Stimulated activated memory B cell treated with anti-CD40 and anti-IgM and Interleukin-4, amounts not matched to agents 10 μg/mL and 1 μg/mL and 100 μg/mL, for 72 hours (primary cell): ENCODE results near the gene LCOR.
"Not testable (repeated sequence)": the region's sequence is repeated elsewhere in the genome, so short reads cannot be mapped to it uniquely, and the experiment has no call there.

ENCODE experiments used
- ATAC-seq: fragments of 150-1000 bp; cut with Tn5 transposase; 2 replicates; pipeline ENCODE4 v1.10.0; 2021
- H3K27ac Mint-ChIP-seq: one replicate; pipeline ENCODE4 v1.8.0; 2022; ENCODE audit warnings: mild to moderate bottlenecking, mixed read lengths
- H3K27me3 Mint-ChIP-seq: one replicate; pipeline ENCODE4 v1.8.0; 2022; ENCODE audit warnings: mixed read lengths
- H3K36me3 Mint-ChIP-seq: one replicate; pipeline ENCODE4 v1.8.0; 2022; ENCODE audit warnings: mixed read lengths
- H3K4me1 Mint-ChIP-seq: one replicate; pipeline ENCODE4 v1.8.0; 2022; ENCODE audit warnings: mixed read lengths
- H3K4me3 Mint-ChIP-seq: one replicate; pipeline ENCODE4 v1.8.0; 2022; ENCODE audit warnings: mild to moderate bottlenecking, moderate library complexity, mixed read lengths
- H3K9me3 Mint-ChIP-seq: one replicate; pipeline ENCODE4 v1.8.0; 2022; ENCODE audit warnings: mixed read lengths

Gene LCOR

DNA sequence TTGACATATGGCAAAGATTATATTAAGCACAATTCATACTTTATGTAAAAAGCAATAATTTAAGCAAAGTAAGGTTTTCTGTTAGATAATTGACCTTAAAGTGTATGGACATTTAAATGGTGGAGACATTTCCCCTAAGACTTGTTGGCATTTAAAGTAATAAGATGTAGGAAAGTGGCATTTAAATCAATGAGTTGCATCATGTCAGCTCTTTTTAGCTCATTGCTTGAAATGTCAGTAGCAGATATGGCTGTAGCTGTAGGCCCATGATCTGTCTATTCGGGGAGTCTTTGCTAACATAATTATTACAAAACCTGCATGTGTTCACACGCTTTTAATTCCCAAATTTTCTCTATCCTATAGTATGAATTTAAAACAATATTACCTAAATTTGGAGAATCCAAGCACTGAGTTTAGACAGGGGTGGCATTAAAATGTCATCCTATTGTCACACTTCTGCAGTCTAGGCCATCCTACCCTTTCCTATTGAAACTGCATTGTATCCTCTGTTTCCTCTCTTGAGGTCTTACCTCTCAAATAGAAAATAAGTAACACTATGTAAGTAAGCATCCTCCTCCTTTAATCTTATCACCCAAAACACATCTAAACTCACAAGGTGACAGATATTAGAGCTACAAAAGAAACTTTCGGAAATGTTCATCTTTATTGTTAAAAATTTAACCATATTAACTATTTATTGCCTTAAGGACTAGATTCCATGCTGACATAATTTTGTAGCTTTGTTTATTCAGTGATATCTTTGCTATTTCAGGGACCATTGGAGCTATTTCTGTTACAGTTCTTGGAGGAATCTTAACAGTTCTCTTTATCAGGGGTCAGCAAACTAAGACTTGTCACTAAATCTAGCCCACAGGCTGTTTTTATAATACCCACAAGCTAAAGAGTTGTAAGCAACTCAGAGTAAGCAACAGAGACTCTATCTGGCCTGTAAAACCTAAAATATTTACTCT, 91.2 kb downstream of the LCOR start:
- ATAC-seq: no peak
- Mint-ChIP-seq H3K36me3 (peaks cover 32% of the 10 kb centered on the region), H3K4me1 (peaks cover 33% of the 10 kb centered on the region), H3K4me3 (no peak overlapping the region), H3K9me3 (peaks cover 2% of the 10 kb centered on the region), H3K27me3 (no peaks in the 10 kb centered on the region), H3K27ac (no peak overlapping the region)

DNA sequence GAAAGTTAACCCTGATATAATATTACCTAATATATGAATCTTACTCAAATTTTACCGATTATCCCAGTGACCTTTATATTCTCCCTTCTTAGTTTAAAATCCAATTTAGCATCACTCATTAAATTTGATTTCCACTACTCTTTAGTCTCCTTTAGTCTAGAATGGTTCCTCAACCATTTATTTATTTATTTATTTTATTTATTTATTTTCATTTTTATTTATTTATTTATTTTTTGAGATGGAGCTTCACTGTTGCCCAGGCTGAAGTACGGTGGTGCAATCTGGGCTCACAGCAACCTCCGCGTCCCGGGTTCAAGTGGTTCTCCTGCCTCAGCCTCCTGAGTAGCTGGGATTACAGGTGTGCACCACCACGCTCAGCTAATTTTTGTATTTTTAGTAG, 92.8 kb downstream of the LCOR start:
- no peak for ATAC-seq
- Mint-ChIP-seq H3K4me1 (peaks cover 19% of the 10 kb centered on the region), H3K4me3 (no peak overlapping the region), H3K9me3 (peaks cover 2% of the 10 kb centered on the region), H3K27me3 (no peaks in the 10 kb centered on the region), H3K27ac (no peak overlapping the region), H3K36me3 (peaks cover 38% of the 10 kb centered on the region)

DNA sequence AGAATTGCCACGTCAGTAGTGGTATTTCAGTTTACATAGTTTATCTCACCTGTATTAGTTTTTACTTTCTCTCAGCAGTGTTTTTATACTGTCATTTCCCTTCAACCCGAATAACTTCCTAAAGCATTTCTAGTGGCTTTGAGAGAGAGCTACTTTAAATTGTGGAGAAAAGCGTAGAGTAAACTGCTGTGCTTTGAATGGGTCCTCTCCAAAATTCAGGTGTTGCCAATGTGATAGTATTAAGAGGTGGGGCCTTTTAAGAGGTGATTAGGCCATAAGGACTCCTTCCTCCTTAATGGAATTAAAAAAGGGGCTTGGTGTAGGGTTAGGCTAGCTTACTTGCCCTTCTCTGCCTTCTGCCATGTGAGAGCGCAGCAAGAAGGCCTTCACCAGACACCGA, 98.4 kb downstream of the LCOR start:
- Mint-ChIP-seq H3K27me3 (no peaks in the 10 kb centered on the region), H3K4me1 (peaks cover 8% of the 10 kb centered on the region), H3K36me3 (peaks cover 26% of the 10 kb centered on the region), H3K27ac (no peak overlapping the region), H3K9me3 (no peaks in the 10 kb centered on the region), H3K4me3 (no peak overlapping the region)
- ATAC-seq: no peak

DNA sequence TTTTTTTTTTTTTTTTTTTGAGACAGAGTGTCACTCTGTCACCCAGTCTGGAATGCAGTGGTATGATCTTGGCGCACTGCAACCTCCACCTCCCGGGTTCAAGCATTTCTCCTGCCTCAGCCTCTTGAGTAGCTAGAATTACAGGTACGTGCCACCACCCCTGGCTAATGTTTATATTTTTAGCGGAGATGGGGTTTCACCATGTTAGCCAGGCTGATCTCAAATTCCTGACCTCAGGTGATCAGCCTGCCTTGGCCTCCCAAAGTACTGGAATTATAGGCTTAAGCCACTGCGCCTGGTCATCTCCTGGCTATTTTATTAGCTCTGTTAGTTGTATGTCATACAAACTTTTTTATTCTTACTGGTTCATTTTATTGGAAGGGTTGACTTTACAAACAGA, 103.0 kb downstream of the LCOR start:
- H3K27me3 Mint-ChIP-seq: no peaks in the 10 kb centered on the region
- no peak for ATAC-seq
- no peaks in the 10 kb centered on the region for H3K9me3 Mint-ChIP-seq
- H3K4me1 Mint-ChIP-seq: peaks cover 8% of the 10 kb centered on the region
- peaks cover 31% of the 10 kb centered on the region for H3K36me3 Mint-ChIP-seq
- no peak overlapping the region for H3K27ac Mint-ChIP-seq
- H3K4me3 Mint-ChIP-seq: no peak overlapping the region

DNA sequence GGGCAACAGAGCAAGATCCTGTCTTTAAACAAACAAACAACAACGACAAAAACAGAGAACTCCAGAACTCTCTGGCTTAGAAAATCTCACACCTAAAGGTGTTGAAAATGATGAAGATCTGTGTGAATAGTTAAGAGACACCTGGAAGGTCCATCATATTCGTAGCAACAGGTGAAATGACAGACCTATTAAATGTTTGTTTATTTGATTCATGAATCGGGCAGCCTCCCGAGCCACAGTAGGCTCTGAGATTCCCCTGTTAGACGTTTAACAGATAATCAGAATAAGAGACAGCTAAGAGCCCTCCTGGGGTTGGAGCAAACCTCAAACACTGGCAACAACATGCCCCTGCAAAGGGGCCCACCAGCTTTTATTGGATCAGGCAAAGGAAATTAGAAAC, 103.7 kb downstream of the LCOR start:
- H3K4me1 Mint-ChIP-seq: peaks cover 6% of the 10 kb centered on the region
- H3K36me3 Mint-ChIP-seq: peaks cover 31% of the 10 kb centered on the region
- no peaks in the 10 kb centered on the region for H3K27me3 Mint-ChIP-seq
- H3K4me3 Mint-ChIP-seq: no peak overlapping the region
- no peaks in the 10 kb centered on the region for H3K9me3 Mint-ChIP-seq
- H3K27ac Mint-ChIP-seq: no peak overlapping the region
- no peak for ATAC-seq

DNA sequence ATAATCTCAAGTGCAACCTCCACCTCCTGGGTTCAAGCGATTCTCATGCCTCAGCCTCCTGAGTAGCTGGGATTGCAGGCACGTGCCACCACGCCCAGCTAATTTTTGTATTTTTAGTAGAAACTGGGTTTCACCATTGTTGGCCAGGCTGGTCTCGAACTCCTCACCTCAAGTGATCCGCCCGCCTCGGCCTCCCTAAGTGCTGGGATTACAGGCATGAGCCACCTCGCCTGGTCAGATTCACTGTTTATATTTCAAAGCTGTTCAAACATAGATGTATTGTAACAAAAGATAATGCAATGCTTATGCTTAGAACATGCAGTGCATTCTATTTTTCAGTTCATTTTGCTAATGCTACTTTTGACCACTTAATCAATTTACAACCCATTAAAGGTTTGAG, 111.1 kb downstream of the LCOR start:
- not testable (repeated sequence) for H3K9me3 Mint-ChIP-seq

DNA sequence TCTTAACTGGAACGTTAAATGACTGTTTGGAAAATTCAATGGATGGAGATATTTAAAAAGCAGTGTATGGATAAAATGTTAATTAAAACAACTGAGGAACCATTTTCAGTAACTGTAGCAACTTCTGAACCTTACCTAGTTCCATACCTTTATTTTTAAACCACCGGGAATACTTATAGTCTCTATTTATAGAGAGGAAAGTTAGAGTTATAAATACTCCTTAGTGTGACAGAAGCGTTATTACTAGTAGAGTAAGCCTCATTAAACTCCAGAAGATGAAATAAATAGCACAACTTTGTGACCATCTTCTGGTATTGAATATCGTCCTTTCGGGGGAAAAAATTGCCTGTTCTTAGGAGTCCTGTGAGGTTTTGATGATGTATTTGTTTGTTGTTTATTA, 114.9 kb downstream of the LCOR start:
- H3K9me3 Mint-ChIP-seq: no peaks in the 10 kb centered on the region
- peaks cover 16% of the 10 kb centered on the region for H3K36me3 Mint-ChIP-seq
- peak overlapping the region; percentile 12 for H3K27ac Mint-ChIP-seq
- no peaks in the 10 kb centered on the region for H3K27me3 Mint-ChIP-seq
- no peak for ATAC-seq
- H3K4me3 Mint-ChIP-seq: no peak overlapping the region
- H3K4me1 Mint-ChIP-seq: no peaks in the 10 kb centered on the region

More for the DNA sequence above, 111.1 kb downstream of the LCOR start:
- ATAC-seq, H3K4me1 Mint-ChIP-seq, H3K4me3 Mint-ChIP-seq, H3K27me3 Mint-ChIP-seq, H3K27ac Mint-ChIP-seq: not testable (repeated sequence)
- peaks cover 17% of the 10 kb centered on the region for H3K36me3 Mint-ChIP-seq

DNA sequence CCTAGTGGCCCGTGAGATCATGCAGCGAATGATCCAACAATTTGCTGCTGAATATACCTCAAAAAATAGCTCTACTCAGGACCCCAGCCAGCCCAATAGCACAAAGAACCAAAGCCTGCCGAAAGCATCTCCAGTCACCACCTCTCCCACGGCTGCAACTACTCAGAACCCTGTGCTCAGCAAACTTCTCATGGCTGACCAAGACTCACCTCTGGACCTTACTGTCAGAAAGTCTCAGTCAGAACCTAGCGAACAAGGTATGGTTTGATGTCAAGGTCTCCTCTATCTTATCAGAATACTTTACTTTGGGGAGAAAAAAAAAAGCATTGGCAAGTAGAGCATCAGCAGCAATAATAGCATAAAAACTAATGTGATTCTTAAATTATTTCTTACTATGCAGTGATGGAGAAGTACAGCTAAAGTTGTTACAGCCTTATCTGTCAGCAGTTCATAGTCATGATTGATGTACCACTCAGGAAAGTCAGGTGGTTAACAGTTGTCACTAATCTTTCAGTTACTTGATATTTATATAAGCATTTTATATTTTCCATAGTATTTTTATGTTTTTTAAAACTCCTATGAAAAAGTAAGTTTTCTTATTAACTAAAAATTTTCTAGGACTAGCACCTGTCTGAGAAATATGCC, 117.1 kb downstream of the LCOR start:
- Mint-ChIP-seq H3K36me3 (peaks cover 23% of the 10 kb centered on the region), H3K4me3 (no peak overlapping the region), H3K4me1 (no peaks in the 10 kb centered on the region)

DNA sequence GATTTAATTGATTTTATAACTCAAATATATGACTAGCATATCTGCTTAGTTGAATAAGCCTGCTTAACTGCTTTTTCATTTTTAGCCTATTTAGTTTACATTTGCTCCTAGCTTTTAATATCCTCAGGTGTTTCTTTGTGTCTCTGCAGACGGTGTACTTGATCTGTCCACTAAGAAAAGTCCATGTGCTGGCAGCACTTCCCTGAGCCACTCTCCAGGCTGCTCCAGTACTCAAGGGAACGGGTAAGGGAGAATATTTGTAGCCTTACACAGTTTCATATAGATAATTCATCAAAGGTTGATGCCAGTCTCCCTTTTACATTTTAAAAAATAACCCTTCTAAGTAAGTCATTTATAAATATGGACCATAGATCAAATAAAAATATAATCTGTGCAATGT, 119.9 kb downstream of the LCOR start:
- Mint-ChIP-seq H3K9me3 (no peaks in the 10 kb centered on the region), H3K27ac (no peak overlapping the region), H3K4me3 (no peak overlapping the region), H3K4me1 (peaks cover 5% of the 10 kb centered on the region), H3K27me3 (no peaks in the 10 kb centered on the region), H3K36me3 (peaks cover 28% of the 10 kb centered on the region)
- ATAC-seq: no peak

More for the DNA sequence above, 117.1 kb downstream of the LCOR start:
- H3K27me3 Mint-ChIP-seq: no peaks in the 10 kb centered on the region
- no peak overlapping the region for H3K27ac Mint-ChIP-seq
- ATAC-seq: no peak
- H3K9me3 Mint-ChIP-seq: no peaks in the 10 kb centered on the region

DNA sequence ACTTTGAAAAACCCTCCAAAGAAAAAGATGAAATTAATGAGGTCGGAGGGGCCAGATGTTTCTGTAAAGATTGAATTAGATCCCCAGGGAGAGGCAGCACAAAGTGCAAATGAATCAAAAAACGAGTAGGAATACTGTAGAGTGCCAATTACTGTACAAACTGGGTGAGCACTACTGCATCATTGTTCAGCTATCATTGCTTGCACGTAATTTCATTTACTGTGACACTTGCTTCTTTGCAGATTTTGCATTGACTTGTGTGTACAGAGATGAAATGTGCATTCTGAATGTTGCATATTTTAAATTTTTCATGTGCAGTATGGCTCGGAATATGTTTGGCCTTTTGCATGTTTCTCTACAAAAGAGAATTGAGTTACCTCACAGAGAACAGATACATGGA, 123.7 kb downstream of the LCOR start:
- ATAC-seq: no peak
- H3K27me3 Mint-ChIP-seq: no peaks in the 10 kb centered on the region
- H3K27ac Mint-ChIP-seq: no peak overlapping the region
- H3K4me3 Mint-ChIP-seq: no peak overlapping the region
- peaks cover 23% of the 10 kb centered on the region for H3K36me3 Mint-ChIP-seq
- H3K9me3 Mint-ChIP-seq: no peaks in the 10 kb centered on the region
- H3K4me1 Mint-ChIP-seq: peaks cover 5% of the 10 kb centered on the region

DNA sequence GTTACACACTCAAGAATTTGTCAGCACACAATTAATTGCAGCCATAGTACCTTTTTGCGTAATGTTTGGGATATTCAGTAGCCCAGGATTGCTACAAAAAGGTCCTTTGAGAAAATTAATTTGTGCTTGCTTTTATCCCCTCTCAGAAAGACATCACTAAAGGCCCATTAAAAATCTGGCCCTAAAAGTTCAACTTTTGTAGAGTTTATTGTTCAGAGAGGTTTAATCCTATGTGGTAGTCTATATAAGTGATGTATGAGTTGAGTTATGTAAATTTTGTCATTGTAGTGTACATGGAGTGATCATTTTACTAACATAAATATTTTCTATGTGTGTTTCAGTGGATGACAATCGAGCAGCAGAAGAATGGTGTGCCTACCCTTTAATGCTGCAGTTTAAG, 126.0 kb downstream of the LCOR start:
- Mint-ChIP-seq H3K4me3 (no peak overlapping the region), H3K27me3 (no peaks in the 10 kb centered on the region), H3K36me3 (peaks cover 12% of the 10 kb centered on the region), H3K27ac (no peak overlapping the region), H3K9me3 (no peaks in the 10 kb centered on the region), H3K4me1 (peaks cover 5% of the 10 kb centered on the region)
- ATAC-seq: no peak

DNA sequence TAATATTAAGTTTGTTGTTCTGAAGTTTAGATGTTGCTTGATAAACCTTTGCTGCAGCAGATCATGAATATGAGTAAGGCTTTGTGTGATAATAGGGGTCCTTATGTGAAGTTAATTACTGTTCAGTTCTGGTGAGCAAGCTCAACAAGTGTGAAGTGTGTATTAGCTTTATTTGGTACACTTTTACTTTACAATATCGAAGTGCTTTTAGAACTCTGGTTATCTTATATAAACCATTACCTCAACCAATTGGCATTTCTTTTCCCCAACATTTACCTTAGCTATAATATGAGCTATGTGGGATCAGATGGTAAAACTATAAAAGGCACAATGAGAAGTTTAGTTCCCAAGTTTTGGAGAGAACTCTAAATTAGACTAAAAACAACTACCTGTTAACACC, 127.6 kb downstream of the LCOR start:
- H3K27ac Mint-ChIP-seq: no peak overlapping the region
- ATAC-seq: no peak
- peaks cover 12% of the 10 kb centered on the region for H3K36me3 Mint-ChIP-seq
- peaks cover 5% of the 10 kb centered on the region for H3K4me1 Mint-ChIP-seq
- no peaks in the 10 kb centered on the region for H3K27me3 Mint-ChIP-seq
- H3K9me3 Mint-ChIP-seq: no peaks in the 10 kb centered on the region
- H3K4me3 Mint-ChIP-seq: no peak overlapping the region

DNA sequence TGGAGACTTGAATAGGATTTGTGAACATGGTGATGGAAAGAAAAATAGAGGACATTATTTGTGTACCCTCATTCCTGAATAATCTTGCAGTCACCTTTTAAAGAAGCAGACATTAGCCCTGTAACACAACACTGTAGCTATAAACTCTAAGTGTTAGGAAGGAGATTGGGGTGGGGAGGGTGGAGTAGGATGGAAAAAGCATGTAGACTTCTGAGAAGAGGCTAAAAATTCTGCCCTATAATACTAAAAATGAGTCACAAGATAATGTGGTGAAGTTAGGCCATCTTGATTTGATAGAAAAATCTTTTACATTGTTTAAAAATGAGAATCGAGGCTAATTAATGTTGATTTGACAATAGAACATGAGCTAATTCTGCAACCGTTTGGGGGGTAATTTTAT, 128.8 kb downstream of the LCOR start:
- no peaks in the 10 kb centered on the region for H3K27me3 Mint-ChIP-seq
- H3K4me1 Mint-ChIP-seq: no peaks in the 10 kb centered on the region
- no peak for ATAC-seq
- no peak overlapping the region for H3K4me3 Mint-ChIP-seq
- H3K27ac Mint-ChIP-seq: no peak overlapping the region
- H3K9me3 Mint-ChIP-seq: no peaks in the 10 kb centered on the region
- peaks cover 1% of the 10 kb centered on the region for H3K36me3 Mint-ChIP-seq

DNA sequence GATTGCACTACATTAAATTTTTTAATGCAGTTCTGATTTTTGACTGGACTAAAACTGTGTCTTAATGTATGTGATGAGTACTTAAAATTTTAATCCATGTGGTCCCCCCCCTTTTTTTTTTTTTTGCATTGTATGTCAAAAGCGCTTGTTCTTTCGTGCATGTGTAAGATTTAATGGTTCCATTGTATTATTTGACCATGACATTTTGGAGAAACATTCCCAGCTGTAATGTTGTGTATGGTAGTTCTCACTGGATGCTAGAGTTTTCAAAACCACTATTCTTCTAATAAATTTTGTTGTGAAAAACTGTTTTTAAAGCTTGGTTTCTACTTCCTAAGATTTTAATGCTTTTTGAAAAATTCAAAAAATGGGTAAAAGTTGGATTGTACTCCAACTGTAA, 132.0 kb downstream of the LCOR start:
- H3K27ac Mint-ChIP-seq: no peak overlapping the region
- no peak overlapping the region for H3K4me3 Mint-ChIP-seq

DNA sequence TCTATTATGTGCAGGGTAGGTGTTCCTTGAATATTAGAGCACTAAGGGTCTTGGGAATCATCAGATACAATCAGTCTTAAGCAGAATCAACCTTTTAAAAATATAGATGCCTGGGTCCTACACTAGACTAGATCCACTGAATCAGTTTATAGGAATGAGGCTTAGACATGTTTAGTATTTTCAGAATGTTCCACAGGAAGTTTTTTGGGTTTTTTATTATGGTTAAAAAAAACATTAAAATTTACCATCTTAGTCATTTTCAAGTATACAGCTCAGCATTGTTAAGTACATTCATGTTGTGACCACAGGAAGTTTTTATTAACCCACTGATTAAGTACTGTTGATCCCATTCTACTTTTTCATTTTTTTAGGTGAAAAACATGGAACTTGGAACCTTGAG, 135.7 kb downstream of the LCOR start:
- no peaks in the 10 kb centered on the region for H3K9me3 Mint-ChIP-seq
- H3K36me3 Mint-ChIP-seq: peaks cover 9% of the 10 kb centered on the region
- H3K4me1 Mint-ChIP-seq: peaks cover 7% of the 10 kb centered on the region
- no peak for ATAC-seq
- H3K4me3 Mint-ChIP-seq: no peak overlapping the region
- no peak overlapping the region for H3K27ac Mint-ChIP-seq
- H3K27me3 Mint-ChIP-seq: no peaks in the 10 kb centered on the region

More for the DNA sequence above, 132.0 kb downstream of the LCOR start:
- Mint-ChIP-seq H3K27me3 (no peaks in the 10 kb centered on the region), H3K9me3 (no peaks in the 10 kb centered on the region), H3K36me3 (peaks cover 5% of the 10 kb centered on the region), H3K4me1 (no peaks in the 10 kb centered on the region)
- ATAC-seq: no peak
